Activated CD4-positive, alpha-beta T cell treated with anti-CD3 and anti-CD28 coated beads, Interleukin-2, amount 10 ng/mL, durations not matched to agents 7 days and 5 days (primary cell): Measurements from ENCODE around the gene TREML4. TPM values are rescaled to one million over a fixed set of nuclear protein-coding genes. Genes with fewer than 3 reads are reported as not detected.

Experiments used
- CTCF ChIA-PET: fragments of 350-600 bp; sonication (Branson Sonifier 250); formaldehyde crosslinking; loops from one replicate; lab custom pipeline; 2021; ENCODE audit warnings: antibody characterized with exemption; lab: Charles Lee
- POLR2A ChIA-PET: fragments of 350-600 bp; sonication (Branson Sonifier 250); formaldehyde crosslinking; loops from one replicate; lab custom pipeline; 2021; ENCODE audit warnings: antibody characterized with exemption; lab: Charles Lee
- DNase-seq: peaks from one replicate; pipeline ENCODE4 v3.0.0-alpha.2; 2020
- H3K27ac Mint-ChIP-seq: one replicate; pipeline ENCODE4 v1.8.0; 2021; ENCODE audit warnings: mild to moderate bottlenecking, moderate library complexity, mixed read lengths
- H3K27me3 Mint-ChIP-seq: one replicate; pipeline ENCODE4 v1.8.0; 2021; ENCODE audit warnings: mixed read lengths
- H3K36me3 Mint-ChIP-seq: one replicate; pipeline ENCODE4 v1.8.0; 2021; ENCODE audit warnings: low read depth, mixed read lengths
- H3K4me1 Mint-ChIP-seq: one replicate; pipeline ENCODE4 v1.8.0; 2021; ENCODE audit warnings: mixed read lengths
- H3K4me3 Mint-ChIP-seq: one replicate; pipeline ENCODE4 v1.8.0; 2021; ENCODE audit warnings: mild to moderate bottlenecking, moderate library complexity, mixed read lengths
- H3K9me3 Mint-ChIP-seq: one replicate; pipeline ENCODE4 v1.8.0; 2021; ENCODE audit warnings: mixed read lengths
- total RNA-seq, 2 experiments: library from RNA; stranded (reverse); gene quantifications; one replicate each; pipeline ENCODE4 v1.2.3, GENCODE V29; 2021

The TREML4 gene
- total RNA-seq, 2 experiments from 2014 or later, result not detected

DNA sequence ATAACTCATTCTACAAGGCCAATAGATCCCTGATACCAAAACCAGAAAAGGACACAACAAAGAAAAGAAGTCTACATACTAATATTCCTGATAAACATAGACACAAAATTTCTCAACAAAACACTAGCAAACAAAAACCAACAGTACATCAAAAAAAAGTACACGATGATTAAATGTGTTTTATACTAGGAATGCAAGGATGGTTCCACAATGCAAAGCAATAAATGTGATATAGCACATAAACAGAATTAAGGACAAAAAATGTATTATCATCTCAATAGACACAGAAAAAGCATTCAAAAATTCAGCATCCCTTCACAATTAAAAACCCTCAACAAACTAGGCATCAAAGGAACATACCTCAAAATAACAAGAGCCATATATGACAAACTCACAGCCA lies 35.1 kb downstream of the TREML4 start:
- CTCF ChIA-PET, result interaction anchor here (0.7 kb wide), 1 partner anchor 594 kb away, joined by 3 read pairs; no protein-coding TSS in a partner anchor
- Mint-ChIP-seq H3K27ac (no peak overlapping the region), H3K9me3 (peaks cover 32% of the 10 kb centered on the region), H3K36me3 (peaks cover 6% of the 10 kb centered on the region), H3K4me3 (no peak overlapping the region), H3K27me3 (peaks cover 41% of the 10 kb centered on the region), H3K4me1 (no peaks in the 10 kb centered on the region)
- POLR2A ChIA-PET, result no interaction called here
- no peak for DNase-seq

DNA sequence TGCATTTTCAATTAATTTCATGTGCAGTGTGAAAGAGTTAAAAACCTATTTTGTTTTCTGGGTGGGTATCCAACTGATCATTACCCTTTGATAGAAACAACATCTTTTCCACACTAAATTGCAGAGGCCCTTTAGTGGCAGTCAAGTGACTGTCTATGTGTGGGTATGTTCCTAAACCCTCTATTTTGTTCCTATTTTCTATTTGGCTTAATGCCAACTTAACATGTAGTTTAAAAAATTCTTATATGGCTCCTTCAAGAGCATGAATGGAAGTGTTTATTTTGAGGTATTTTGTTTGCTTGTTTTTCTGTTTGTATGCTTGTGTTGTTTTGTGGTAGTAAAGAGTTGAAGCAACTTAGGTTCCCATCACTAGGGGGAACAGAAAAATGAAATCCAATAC lies 38.4 kb downstream of the TREML4 start:
- Mint-ChIP-seq H3K4me3 (no peak overlapping the region), H3K27ac (no peak overlapping the region), H3K27me3 (peaks cover 20% of the 10 kb centered on the region), H3K4me1 (peaks cover under 1% of the 10 kb centered on the region), H3K36me3 (peaks cover 6% of the 10 kb centered on the region), H3K9me3 (peaks cover 18% of the 10 kb centered on the region)
- ChIA-PET POLR2A (no interaction called here), CTCF (no interaction called here)
- DNase-seq, result no peak

DNA sequence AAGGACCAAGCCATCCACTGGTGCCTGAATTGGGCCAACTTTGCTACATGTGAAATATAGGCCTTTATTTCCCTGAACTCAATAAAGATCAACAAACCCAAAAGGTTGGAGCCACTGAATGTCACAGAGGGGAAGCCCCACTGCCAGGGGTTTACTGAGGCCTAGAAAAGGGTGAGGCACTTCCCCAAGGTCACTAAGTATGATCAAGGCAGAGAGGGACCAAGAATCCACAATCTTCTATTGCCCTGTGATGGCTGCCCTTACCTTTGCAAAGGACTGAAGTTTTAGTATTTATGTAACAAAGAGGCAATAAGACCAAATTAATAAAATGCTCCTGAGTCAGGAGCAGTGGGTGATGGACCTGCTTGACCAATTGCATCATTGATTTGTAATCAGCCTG lies 40.3 kb downstream of the TREML4 start:
- Mint-ChIP-seq H3K36me3 (peaks cover 1% of the 10 kb centered on the region), H3K4me3 (no peak overlapping the region), H3K9me3 (peaks cover 3% of the 10 kb centered on the region), H3K4me1 (peaks cover 9% of the 10 kb centered on the region), H3K27me3 (peaks cover 13% of the 10 kb centered on the region), H3K27ac (no peak overlapping the region)
- DNase-seq, result no peak
- CTCF ChIA-PET, result interaction anchor here (1.9 kb wide), 1 partner anchor 10 kb away, joined by 6 read pairs; no protein-coding TSS in a partner anchor
- POLR2A ChIA-PET, result no interaction called here

DNA sequence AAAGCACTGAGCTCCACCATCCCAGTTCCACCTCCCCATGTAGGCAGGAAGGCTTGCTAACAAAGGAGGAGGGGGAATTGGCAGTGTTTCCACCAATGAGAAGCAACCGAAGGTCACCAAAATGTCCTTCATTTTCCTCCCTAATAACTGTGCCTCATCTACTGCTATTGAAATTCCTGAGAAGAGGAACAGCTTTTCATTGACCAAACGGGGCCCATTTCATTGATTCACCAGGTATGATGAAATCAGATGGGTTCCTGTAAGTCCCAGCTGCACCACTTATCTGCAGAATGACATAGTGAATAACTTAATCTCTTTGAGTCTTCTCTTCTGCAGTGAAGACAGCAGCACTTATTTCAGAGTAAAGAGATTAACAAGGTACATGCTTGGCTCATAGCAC lies 41.0 kb downstream of the TREML4 start:
- Mint-ChIP-seq H3K27me3 (peaks cover 10% of the 10 kb centered on the region), H3K4me1 (peaks cover 9% of the 10 kb centered on the region), H3K27ac (no peak overlapping the region), H3K9me3 (no peaks in the 10 kb centered on the region), H3K36me3 (no peaks in the 10 kb centered on the region), H3K4me3 (no peak overlapping the region)
- CTCF ChIA-PET, result interaction anchor here (1.9 kb wide), 1 partner anchor 9 kb away, joined by 6 read pairs; no protein-coding TSS in a partner anchor
- POLR2A ChIA-PET, result no interaction called here
- no peak for DNase-seq

DNA sequence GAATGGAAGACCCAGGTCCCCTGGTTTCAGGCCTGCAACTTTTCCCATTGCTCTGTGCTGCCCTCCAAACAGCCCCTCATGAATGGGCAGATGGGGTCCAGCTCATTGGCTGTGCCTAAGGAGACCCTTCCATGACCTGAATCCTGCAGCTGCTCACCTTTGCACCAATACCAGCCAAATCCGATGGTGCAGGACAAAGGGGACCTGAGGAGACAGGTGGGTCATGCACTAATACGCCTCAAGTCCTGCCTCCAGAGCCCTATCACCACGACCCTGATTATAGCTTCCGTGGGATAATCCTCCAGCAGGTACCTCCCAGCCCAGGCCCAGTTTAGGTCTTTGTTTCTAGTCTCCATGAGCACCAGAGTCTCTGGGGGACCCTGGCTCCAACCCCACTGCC lies 41.6 kb downstream of the TREML4 start:
- Mint-ChIP-seq H3K27me3 (peaks cover 10% of the 10 kb centered on the region), H3K4me3 (no peak overlapping the region), H3K27ac (no peak overlapping the region), H3K9me3 (no peaks in the 10 kb centered on the region), H3K36me3 (no peaks in the 10 kb centered on the region), H3K4me1 (peaks cover 9% of the 10 kb centered on the region)
- DNase-seq, result no peak
- POLR2A ChIA-PET, result no interaction called here
- CTCF ChIA-PET, result no interaction called here

DNA sequence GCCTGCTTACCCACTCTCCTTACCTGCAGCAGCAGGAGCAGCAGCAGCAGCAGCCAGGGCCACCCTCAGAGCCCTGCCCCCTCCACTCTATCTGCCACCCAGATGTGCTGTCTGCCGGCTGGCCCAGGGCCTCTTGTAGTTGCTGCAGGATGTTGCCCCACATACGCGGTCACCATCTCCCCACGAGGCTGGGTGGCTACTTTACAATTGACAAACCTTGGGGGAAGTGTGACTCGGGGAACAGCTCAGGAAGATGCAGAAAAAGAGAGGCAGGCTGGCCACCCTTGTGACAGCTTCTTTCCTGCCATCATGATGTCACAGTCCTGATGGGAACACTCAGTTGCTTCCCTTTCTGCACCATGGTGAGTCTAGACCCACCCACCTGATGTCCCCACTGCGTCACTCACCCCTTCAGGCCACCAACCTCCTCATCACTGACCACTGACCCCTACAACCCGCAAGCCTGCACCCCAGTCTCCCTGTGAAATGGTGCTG lies 43.8 kb downstream of the TREML4 start:
- ChIA-PET CTCF (no interaction called here), POLR2A (no interaction called here)
- H3K36me3 Mint-ChIP-seq, result no peaks in the 10 kb centered on the region
- no peaks in the 10 kb centered on the region for H3K9me3 Mint-ChIP-seq
- peaks cover 9% of the 10 kb centered on the region for H3K4me1 Mint-ChIP-seq
- H3K4me3 Mint-ChIP-seq, result no peak overlapping the region
- no peak overlapping the region for H3K27ac Mint-ChIP-seq
- H3K27me3 Mint-ChIP-seq, result peaks cover 7% of the 10 kb centered on the region
- no peak for DNase-seq

DNA sequence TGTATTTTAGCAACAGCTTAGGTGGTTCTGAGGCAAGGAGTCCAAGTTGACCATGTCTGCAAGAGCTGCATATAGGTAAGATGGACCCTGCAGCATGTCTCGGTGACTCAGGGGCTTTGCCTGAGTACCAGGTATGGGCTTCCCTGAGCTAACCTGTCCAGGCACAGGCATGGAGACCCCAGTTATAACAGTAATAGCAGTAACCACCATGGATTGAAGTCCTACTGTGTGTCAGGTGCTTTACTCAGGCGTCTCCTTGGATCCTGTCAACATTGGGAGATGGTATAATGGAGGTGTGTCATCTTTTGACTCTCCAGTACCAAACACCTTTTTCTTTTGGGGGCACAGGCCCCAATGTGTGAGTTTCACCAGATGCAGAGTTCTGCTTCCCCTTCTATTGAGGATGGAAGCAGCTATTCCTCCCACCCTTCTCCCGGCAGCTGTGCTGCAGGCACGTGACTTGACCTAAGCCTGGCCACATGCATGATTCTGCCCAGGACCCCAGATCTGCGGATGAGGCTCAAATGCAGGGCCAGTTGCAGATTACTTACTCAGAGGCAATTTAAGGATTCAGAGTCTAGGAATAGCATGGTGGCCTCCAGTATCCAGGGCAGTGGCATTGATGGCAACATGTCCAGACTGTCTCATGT lies 44.6 kb downstream of the TREML4 start:
- no peak for DNase-seq
- Mint-ChIP-seq H3K27me3 (peaks cover 7% of the 10 kb centered on the region), H3K9me3 (no peaks in the 10 kb centered on the region), H3K36me3 (no peaks in the 10 kb centered on the region), H3K4me3 (no peak overlapping the region), H3K27ac (no peak overlapping the region), H3K4me1 (peaks cover 9% of the 10 kb centered on the region)
- POLR2A ChIA-PET, result no interaction called here
- CTCF ChIA-PET, result no interaction called here

DNA sequence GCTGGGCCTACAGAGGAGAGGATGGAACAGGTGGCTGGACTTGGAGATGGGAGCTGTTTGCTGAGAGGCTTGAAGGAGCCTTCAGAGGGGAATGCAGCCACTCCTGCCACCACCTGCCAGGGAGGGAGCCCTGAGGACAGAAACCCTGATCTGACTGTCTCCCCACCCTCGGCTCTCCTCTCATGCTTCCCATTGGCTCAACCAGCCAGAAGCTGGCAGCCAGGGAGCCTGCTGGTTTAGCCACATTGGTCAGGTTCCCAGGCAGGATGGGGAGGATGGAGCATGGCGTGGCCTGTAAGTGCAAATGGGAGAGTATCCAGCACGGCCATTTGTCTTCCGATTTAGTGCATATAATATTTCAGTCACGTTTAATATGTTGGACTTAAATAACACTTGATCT lies 45.6 kb downstream of the TREML4 start:
- Mint-ChIP-seq H3K27me3 (peaks cover 7% of the 10 kb centered on the region), H3K36me3 (no peaks in the 10 kb centered on the region), H3K9me3 (no peaks in the 10 kb centered on the region), H3K4me3 (no peak overlapping the region), H3K4me1 (peaks cover 11% of the 10 kb centered on the region), H3K27ac (no peak overlapping the region)
- CTCF ChIA-PET, result no interaction called here
- POLR2A ChIA-PET, result no interaction called here
- no peak for DNase-seq

DNA sequence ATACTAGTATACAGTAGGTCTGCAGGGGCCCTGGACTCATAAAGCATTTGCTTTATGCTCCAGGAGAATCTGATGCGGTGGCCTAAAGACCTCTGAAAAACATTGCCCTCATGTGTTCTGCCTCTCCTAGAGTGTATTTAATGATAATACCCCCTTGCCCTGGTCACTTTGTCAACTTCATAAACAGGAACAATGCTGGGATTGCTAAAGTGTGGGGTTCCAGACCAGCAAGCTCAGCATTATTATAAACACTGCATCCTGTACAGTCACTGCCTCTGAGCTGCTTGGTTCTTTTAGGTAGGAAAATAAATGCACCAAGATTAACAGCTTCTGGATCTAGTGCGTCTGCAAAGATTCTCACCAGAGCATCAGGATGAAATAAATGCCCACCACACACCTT lies 46.1 kb downstream of the TREML4 start:
- H3K27me3 Mint-ChIP-seq, result peaks cover 9% of the 10 kb centered on the region
- H3K27ac Mint-ChIP-seq, result no peak overlapping the region
- H3K36me3 Mint-ChIP-seq, result no peaks in the 10 kb centered on the region
- POLR2A ChIA-PET, result no interaction called here
- DNase-seq, result no peak
- peaks cover 16% of the 10 kb centered on the region for H3K4me1 Mint-ChIP-seq
- H3K9me3 Mint-ChIP-seq, result no peaks in the 10 kb centered on the region
- no peak overlapping the region for H3K4me3 Mint-ChIP-seq
- CTCF ChIA-PET, result no interaction called here

DNA sequence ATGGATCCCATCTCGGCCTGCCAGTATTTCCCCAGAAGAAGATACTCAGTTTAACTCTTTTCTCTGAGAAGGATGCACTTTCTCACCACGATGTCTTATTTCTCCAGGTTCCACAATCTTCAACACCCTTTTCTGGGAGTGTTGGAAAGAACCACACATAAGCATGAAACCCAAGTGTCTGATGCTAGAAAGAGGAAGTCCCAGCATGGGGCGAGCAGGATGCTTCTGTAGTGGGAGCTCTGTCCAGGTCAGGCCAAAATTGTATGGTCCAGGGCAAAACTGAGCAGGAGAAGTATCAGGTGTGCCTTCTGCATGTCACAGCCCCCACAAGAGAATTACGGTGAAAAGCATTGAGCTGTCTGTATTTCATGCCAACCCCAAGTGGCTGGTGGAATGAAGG lies 47.3 kb downstream of the TREML4 start:
- Mint-ChIP-seq H3K36me3 (no peaks in the 10 kb centered on the region), H3K4me3 (no peak overlapping the region), H3K27ac (no peak overlapping the region), H3K9me3 (no peaks in the 10 kb centered on the region), H3K4me1 (peaks cover 19% of the 10 kb centered on the region), H3K27me3 (peaks cover 9% of the 10 kb centered on the region)
- no peak for DNase-seq
- ChIA-PET POLR2A (no interaction called here), CTCF (no interaction called here)

DNA sequence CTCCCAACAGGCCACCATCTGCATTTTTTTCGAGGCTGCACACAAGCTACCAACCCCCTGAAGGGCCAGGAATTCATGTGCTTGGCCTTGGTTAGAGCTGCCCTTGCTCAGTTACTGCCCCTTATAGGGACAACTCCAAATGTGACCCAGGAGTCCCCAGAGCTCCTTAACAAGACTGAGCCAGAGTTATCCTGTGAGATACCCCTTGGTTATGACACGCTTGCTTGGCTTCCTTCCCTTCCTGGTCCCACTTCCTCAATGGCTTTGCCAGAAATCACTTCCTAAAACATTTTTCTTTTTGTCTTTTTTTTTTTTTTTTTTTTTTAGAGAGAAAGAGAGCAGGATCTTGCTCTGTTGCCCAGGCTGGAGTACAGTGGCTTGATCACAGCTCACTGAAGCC lies 49.5 kb downstream of the TREML4 start:
- Mint-ChIP-seq H3K27me3 (peaks cover 9% of the 10 kb centered on the region), H3K9me3 (no peaks in the 10 kb centered on the region), H3K4me3 (no peak overlapping the region), H3K4me1 (peaks cover 10% of the 10 kb centered on the region), H3K36me3 (no peaks in the 10 kb centered on the region), H3K27ac (no peak overlapping the region)
- no peak for DNase-seq
- POLR2A ChIA-PET, result interaction anchor here (0.6 kb wide), 1 partner anchor 853 kb away, joined by 3 read pairs; no protein-coding TSS in a partner anchor
- CTCF ChIA-PET, result interaction anchor here (0.6 to 2.1 kb wide), 3 partner anchors 9 to 42 kb away, joined by 3 to 8 read pairs (median 6); no protein-coding TSS in a partner anchor

DNA sequence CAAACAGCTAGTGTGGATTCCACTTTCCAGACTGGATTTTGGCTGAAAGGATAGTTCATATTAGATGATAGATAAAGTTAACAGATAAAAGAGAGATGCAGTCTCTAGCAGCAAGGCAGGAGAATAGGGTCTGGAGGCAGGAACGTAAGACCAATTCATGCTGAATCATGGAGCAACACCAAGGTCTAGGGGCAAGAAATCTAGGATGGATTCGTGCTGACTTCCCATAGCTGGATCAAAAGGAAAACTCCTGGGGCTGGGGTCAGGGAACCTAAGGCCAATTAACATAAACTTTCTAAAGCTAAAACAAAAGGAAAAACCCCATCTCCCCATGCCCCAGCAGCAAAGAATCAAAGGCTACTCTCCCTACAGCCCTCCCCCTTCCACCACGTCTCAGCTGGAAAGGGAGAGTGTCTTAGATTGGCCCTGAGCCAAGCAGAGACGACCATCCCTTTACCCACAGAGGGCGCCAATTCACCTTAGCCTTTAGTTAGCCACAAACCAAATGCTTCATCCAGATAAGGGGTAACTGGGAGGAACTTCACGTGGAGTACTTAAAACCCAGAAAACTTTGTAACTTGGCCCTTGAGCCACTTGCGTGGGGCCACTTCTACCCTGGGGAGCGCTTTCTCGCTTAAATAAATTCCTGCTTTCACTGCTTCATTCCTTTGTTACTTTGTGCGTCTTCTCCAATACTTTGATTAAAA lies 50.7 kb downstream of the TREML4 start:
- ChIA-PET CTCF (interaction anchor here (1.2 to 2.1 kb wide), 3 partner anchors 10 to 41 kb away, joined by 6 to 8 read pairs (median 6); no protein-coding TSS in a partner anchor), POLR2A (no interaction called here)
- peak overlapping the region; percentile 36 for H3K27ac Mint-ChIP-seq
- H3K4me3 Mint-ChIP-seq, result no peak overlapping the region
- H3K36me3 Mint-ChIP-seq, result no peaks in the 10 kb centered on the region
- peaks cover 7% of the 10 kb centered on the region for H3K27me3 Mint-ChIP-seq
- peaks cover 10% of the 10 kb centered on the region for H3K4me1 Mint-ChIP-seq
- DNase-seq, result peak; percentile 76
- no peaks in the 10 kb centered on the region for H3K9me3 Mint-ChIP-seq

DNA sequence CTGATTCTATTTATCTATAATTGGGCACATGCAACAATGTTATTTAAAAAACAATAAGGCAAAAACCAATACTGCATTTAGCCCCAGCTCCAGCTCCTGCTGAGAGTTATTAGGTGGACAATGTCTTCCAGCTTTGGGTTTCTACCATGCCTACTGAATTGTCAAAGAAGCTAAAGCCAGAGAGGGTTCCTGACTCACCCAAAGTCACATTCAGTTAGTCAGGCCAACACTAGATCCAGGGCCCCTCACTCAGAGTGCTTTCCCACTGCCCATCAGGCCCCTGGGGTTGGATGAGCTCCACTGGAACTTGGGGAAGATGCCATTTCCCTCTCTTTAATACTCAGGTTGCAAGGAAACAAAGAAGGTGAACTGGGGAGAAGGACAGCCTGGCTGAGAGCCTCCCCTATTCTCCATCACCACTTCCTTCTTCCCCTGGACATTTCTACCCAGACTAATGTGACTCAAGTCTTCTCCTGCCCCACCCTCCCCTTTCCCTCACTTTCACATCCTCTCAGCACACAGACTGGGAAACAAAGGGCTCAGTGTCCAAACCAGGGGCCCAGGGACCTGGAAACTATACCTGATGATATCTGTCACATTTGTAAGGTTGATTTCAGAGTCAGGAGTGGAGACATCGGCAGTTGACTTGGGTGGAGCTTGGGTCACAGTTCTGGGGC lies 52.4 kb downstream of the TREML4 start:
- Mint-ChIP-seq H3K9me3 (no peaks in the 10 kb centered on the region), H3K27me3 (peaks cover 11% of the 10 kb centered on the region), H3K4me1 (peaks cover 10% of the 10 kb centered on the region), H3K36me3 (no peaks in the 10 kb centered on the region), H3K4me3 (no peak overlapping the region), H3K27ac (no peak overlapping the region)
- DNase-seq, result no peak
- POLR2A ChIA-PET, result no interaction called here
- CTCF ChIA-PET, result no interaction called here
